IPS-NIHi7 (cell line): ENCODE measurements around the gene C3orf52.

ENCODE experiments used
- DNase-seq: peaks from one replicate; pipeline ENCODE4 v3.0.0; 2012; ENCODE audit warnings: mixed read lengths; ENCODE audit errors: extremely low spot score

The C3orf52 gene

DNA sequence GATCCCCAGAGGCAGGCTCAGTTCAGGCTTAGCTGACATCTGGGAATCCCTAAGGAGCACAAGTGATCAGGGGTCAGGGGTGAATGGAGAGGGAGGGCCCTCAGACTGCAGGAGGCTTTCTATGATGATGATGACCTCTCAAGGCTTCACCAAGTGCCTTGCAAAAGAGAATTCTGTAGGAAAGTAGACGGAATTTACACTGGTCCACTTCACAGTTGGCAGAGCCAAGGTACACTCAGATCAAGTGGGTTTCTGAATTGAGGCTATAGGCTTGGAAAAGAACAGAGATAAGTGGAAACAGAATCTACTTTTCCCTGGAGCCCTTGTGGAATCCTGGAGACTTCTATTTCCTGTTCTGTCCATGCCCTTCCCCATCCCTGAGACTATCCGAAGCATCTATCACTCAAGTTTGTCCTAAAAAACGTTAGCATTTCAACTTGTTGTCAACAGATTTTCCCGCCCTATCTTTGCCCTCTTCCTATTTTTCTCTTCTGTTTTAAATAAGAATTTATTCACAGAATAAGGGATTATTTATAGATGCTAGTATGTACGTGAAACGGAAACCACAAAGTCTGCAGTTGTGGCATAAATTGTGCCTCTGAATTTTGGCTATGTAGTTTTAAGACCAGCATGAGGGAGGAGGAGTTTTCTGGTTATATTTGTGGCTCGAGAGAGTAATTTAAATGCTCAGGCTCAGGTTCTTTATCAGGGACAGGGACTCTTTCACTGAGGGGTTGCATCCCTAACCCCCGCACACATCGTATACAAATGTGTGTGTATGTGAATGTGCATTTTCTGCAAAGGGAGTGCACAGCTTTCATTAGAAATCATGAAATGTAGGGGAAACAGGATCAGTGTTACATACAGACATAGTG lies 34.0 kb downstream of the C3orf52 start:
- DNase-seq, result no peak

- DNase-seq, result no peak
Measured at GRCh38 chr3:112121577-112122547, 35.7 kb downstream of the C3orf52 start.

GRCh38 chr3:112122870-112123269 lies 36.7 kb downstream of the C3orf52 start:
- no peak for DNase-seq

DNA sequence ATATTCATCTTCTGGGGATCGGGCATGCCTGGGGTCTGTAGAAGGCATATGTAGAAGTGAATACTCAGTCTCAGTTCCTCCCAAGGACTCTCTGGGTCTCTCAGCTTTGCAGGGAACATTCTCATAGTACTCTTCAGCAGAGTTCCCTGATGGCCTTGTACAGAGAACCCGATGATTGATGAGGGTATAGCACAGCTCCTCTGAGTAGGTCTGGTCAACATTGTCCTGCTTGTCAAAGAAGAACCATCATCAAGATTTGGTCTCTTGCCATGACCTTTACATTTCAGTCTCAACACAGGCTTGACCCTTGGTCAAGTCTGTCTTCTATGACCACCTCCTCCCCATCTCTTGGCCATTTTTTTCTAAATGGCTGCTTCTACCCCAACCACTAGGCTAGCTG lies 37.4 kb downstream of the C3orf52 start:
- no peak for DNase-seq

- no peak for DNase-seq
Measured at GRCh38 chr3:112124907-112125607, 38.9 kb downstream of the C3orf52 start.

GRCh38 chr3:112126511-112126911 lies 40.3 kb downstream of the C3orf52 start:
- peak; percentile 64 for DNase-seq

DNA sequence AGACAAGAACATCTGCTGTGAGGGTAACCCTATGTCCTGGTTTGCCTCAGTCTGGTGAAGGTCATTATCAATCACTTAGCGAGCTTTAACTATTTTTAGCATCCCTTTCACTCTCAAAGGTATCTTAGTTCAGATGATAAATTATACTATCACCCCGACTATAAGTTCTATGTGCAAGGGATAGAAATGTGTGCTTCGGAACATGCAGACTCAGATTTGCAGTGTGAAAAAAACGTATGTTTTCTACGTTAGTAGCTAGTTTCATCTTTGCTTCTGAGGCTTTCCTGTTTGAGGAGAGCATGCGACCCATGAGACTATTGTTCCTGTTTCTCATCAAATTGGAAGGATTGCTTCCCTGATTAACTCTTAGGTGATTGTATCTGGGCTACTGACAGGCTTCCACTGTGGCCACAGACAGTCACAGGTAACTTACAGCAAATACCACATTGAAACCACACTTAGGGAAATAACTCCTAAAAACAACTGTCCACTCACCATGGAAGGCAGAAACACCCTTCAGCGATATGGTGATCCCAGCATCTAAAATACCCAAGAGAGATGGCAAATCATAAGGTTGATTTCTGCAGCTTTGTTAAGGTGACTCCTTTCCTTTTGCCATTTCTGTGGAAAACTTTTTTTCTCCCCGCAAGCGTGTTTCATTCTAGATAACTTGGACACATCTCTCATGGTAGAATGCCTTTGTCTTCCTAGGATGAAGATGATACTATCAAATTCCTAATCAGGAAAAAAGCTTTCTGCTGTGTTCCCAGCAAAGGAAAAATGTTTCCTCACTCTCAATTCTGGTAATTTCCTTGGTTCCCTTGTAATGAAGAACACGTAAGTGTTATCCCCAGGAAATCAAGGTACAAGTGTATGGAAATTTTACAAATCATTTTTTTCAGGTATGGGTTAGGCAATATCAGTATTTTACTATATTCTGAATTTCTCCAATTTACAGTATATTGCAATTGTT lies 41.6 kb downstream of the C3orf52 start:
- no peak for DNase-seq

- DNase-seq, result peak; percentile 24
Measured at GRCh38 chr3:112128843-112129727, 42.9 kb downstream of the C3orf52 start.

DNA sequence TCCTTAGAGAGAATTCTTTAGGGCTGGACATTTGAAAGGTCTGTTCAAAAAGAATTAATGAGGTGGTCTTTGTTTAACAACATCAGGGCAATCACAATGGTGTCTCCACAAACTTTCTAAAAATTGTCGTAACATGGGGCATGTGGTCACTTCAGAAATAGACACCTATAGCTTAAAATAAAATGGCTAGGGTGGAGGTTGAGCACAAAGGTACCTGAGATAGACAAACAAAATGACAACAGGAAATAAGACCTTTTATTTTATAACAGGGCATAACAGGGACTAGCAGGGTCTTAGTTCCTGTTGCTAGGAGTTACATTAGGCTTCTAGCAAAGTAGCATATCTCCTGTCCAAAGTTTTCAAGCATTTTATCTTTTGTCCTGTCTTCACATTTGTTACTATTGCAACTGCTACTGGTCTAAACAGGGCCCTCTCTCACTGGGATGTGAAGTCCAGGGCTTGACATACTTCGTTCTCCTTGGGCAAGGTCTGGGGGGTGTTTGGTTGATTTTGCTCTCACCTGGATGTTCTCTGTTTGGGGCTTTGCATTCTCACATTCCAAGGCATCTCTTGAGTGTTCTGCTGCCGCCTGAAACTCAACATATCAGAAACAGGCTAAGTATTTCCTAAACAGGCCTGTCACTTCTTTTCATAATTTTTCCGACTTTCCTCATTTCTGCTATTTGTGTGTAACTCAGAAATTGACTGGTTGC lies 43.9 kb downstream of the C3orf52 start:
- DNase-seq, result no peak

DNA sequence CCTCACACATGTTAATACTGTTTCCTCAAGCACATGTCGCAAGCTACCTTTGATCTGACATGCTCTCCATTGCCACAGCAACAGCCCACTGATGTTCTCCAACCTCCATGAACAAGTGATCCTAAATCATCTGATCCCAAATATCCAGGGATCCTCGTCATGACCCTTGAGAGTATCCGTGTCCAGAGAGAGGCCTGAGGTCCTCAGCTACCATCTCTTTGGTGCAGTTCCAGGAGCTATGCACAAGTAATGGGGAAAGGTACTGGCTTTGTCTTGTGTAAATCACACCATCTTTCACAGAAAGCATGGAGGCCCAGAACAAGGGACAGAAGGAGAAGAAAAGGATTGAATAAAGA lies 44.4 kb downstream of the C3orf52 start:
- DNase-seq, result no peak

- DNase-seq, result no peak
Measured at GRCh38 chr3:112131111-112131510, 44.9 kb downstream of the C3orf52 start.

DNA sequence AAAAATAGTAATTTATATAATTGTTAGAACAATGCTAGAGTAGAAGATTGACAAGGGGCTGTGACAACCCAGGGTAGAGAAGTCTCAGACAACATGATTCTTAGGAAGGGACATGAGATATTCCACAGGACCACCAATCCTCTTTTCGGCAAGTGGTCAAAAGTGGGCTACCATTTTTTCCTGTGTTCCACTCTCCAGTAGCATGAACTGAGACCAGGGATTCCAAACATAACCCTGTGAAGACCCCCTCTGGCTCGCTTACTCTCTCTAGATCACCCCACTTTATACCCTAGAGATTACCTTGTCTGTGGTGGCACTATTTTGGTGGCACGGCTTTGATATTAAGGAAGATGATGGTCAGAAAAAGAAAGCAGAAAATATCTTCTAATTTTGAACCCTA lies 45.9 kb downstream of the C3orf52 start:
- no peak for DNase-seq

DNA sequence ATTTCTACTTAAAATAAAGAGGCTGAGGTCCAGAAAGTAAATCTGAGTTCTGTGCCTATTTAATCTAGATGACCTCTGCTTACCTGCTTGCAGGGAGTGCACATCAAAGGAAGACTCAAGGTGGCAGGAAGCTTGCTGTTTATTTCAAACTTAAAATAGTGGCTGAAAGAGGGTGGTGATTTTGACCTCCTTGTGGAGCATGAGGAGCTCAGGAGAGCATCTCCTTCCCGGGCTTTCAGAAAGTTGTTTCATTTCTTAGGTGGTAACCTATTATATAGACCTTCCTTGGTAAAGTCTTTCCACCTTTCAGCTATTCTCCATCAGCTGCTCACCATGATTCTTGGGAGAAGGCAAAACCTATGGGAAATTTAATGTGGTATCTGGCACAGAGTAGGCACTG lies 46.4 kb downstream of the C3orf52 start:
- no peak for DNase-seq

DNA sequence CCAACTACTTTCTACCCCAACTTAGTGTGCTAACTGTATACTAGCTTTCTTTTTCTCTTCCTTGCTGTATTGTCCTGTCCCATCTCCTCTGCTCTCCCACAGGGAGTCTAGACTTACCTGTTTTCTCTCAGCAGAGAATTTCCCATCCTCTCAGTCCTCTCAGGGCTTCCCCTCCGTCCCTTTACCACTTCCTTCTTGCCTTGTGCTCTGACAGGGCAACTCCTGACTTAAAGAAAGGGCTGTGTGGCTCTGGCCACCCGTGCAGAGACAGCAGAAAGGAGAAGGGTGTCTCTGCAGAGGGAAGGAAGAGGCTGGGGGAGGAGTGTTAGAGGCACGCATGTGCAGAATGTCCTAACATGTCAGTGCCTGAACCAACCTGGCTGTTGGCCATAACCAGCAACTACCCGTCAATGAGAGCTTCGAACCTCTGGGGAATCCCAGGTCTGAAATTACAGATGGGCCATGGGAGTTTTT lies 46.8 kb downstream of the C3orf52 start, which contains the start of gene GCSAM:
GCSAM (minus strand) TSS at position 274 of the 474 bp plus-strand sequence; CDS start at position 146, 128 bp downstream.
- no peak for DNase-seq

DNA sequence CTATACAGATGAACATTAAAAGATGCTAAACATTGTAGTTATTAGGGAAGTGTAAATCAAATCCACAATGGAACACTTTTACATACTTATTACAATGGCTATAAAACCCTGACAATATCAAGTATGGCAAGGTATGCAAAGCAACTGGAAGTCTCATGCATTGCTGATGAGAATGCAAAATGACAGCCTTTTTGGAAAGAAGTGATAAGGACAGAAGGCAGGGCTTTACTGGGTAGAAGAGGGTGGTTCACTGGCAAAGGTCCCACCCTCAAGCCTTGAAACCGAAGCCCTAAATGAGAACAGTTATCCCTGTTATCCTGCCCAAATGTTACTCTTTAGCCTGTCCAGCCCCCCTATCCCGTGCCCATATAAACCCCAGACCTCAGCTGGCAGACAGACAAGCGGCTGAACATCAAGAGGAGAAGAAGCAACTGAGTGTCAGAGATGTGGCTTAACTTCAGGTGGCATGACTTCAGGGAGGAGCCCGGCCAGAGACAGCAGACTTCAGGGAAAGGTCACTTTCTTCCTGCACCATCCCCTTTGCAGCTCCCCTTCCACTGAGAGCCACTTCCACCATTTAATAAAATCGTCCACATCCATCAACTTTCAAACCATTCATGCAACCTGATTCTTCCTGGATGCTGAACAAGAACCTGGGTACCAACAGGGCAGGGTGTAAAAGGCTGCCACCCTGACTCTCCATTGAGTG lies 47.6 kb downstream of the C3orf52 start:
- no peak for DNase-seq

GRCh38 chr3:112134335-112135124 lies 48.3 kb downstream of the C3orf52 start:
- DNase-seq, result no peak

DNA sequence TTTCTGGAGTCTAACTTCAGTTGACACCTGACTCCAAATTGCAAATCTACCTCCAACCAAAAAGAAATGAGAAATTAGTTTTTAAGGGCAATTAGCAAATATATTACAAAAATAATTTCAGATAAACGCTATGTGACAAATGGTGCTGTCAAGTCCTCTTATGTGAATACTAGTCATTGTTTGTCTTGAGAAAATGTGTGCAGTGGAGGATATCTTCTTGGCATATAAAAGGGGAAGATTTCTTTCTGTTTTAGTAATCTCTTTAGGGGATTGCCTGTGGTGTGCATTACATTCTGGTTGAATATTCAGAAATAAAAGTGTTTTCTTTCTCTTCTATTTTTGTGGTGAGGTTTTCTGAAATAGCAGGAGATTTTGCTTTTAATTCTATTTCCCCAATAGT lies 49.9 kb downstream of the C3orf52 start:
- DNase-seq, result no peak
